Natural killer cell (primary cell): ENCODE data around the gene ADGRF1. TPM values are rescaled to one million over a fixed set of nuclear protein-coding genes. Genes with fewer than 3 reads are reported as not detected.

Source experiments
- ATAC-seq, 3 donors: fragments of 150-1000 bp in 2 of 3; fragments of 200-7000 bp in 1 of 3; cut with Tn5 transposase; 1 replicate in 1 of 3; 2 replicates in 2 of 3; pipeline ENCODE4 v1.10.0; 2021; ENCODE audit warnings: mild to moderate bottlenecking in 2 of 3, moderate library complexity in 2 of 3
- DNase-seq, 2 donors: peaks; one replicate each; pipeline versions ENCODE4 v3.0.0 to v3.0.0-alpha.2; 2013 to 2021; ENCODE audit warnings: mixed read lengths in 1 of 2
- H3K27ac ChIP-seq: one replicate; pipeline ENCODE4 v1.5.1; 2013; ENCODE audit warnings: mild to moderate bottlenecking, low read length
- H3K27me3 ChIP-seq: one replicate; pipeline ENCODE4 v1.6.1; 2013; ENCODE audit warnings: low read length; ENCODE audit not compliant: control insufficient read depth, insufficient read depth
- H3K36me3 ChIP-seq: one replicate; pipeline ENCODE4 v1.6.1; 2013; ENCODE audit warnings: low read length; ENCODE audit not compliant: control insufficient read depth, insufficient read depth
- H3K4me1 ChIP-seq: one replicate; pipeline ENCODE4 v1.6.1; 2013; ENCODE audit warnings: low read length; ENCODE audit not compliant: control insufficient read depth, insufficient read depth
- H3K4me3 ChIP-seq: one replicate; pipeline ENCODE4 v1.5.1; 2013; ENCODE audit warnings: low read length
- H3K9me3 ChIP-seq: one replicate; pipeline ENCODE4 v1.6.1; 2013; ENCODE audit warnings: low read length; ENCODE audit not compliant: control insufficient read depth, insufficient read depth
- H3K27ac Mint-ChIP-seq, 2 donors: one replicate each; pipeline ENCODE4 v1.8.0; 2022; ENCODE audit warnings: mild to moderate bottlenecking in 2 of 2, mixed read lengths in 2 of 2, moderate library complexity in 1 of 2
- H3K27me3 Mint-ChIP-seq, 2 donors: one replicate each; pipeline ENCODE4 v1.8.0; 2022; ENCODE audit warnings: low read depth in 2 of 2, mixed read lengths in 2 of 2
- H3K36me3 Mint-ChIP-seq: one replicate; pipeline ENCODE4 v1.8.0; 2022; ENCODE audit warnings: mixed read lengths
- H3K4me1 Mint-ChIP-seq, 2 donors: one replicate each; pipeline ENCODE4 v1.8.0; 2022; ENCODE audit warnings: mixed read lengths in 2 of 2
- H3K4me3 Mint-ChIP-seq: one replicate; pipeline ENCODE4 v1.8.0; 2022; ENCODE audit warnings: mild to moderate bottlenecking, moderate library complexity, mixed read lengths
- H3K9me3 Mint-ChIP-seq, 2 donors: one replicate each; pipeline ENCODE4 v1.8.0; 2022; ENCODE audit warnings: mixed read lengths in 2 of 2
- CTCF ChIP-seq: fragments of 200-600 bp; IDR thresholded peaks from one replicate; pipeline ENCODE4 v1.8.0; 2022; ENCODE audit warnings: antibody characterized with exemption
- WGBS: methylation state at CpG from one replicate; pipeline ENCODE4 v1.1.7; 2013; ENCODE audit warnings: missing lambda C conversion rate; ENCODE audit not compliant: insufficient coverage; 5-methylcytosine and 5-hydroxymethylcytosine counted together
- intact Hi-C: fragments of 100-400 bp; cut with micrococcal nuclease; formaldehyde crosslinking; loops from one replicate; pipeline ENCODE4 v1.14.2; 2022
- total RNA-seq, 4 donors: library from RNA; stranded (reverse); fragments of 120-200 nt in 1 of 4; gene quantifications; one replicate each; pipeline versions ENCODE4 v1.2.3 to v1.2.4, GENCODE V29; 2013 to 2022

Gene ADGRF1
- total RNA-seq, 3 donors from 2014 or later (not counting 1 experiment from before 2014, with no cell fraction given) = not detected

- Histone ChIP-seq H3K4me3 (no peak overlapping the region), H3K27me3 (no peaks in the 10 kb centered on the region), H3K27ac (no peak overlapping the region), H3K9me3 (no peaks in the 10 kb centered on the region), H3K4me1 (no peaks in the 10 kb centered on the region), H3K36me3 (no peaks in the 10 kb centered on the region)
- intact Hi-C loops = no loop called here
- no peak for TF ChIP-seq CTCF
- Mint-ChIP-seq H3K4me1 (no peaks in the 10 kb centered on the region), H3K27ac (no peak overlapping the region), H3K4me3 (no peak overlapping the region), H3K36me3 (no peaks in the 10 kb centered on the region), H3K27me3 (peaks cover 3 to 4% of the 10 kb centered on the region in 2 donors), H3K9me3 (no peaks in the 10 kb centered on the region)
- no peak for ATAC-seq
- WGBS = 85% methylated on average over 5 of the region's 6 CpGs
- DNase-seq = no peak
Observed at GRCh38 chr6:46990031-46990644, 52.0 kb downstream of the ADGRF1 start.

- Mint-ChIP-seq H3K27me3 (peaks cover 0 to 4% of the 10 kb centered on the region in 2 donors), H3K4me1 (no peaks in the 10 kb centered on the region), H3K27ac (no peak overlapping the region), H3K4me3 (no peak overlapping the region), H3K9me3 (no peaks in the 10 kb centered on the region), H3K36me3 (no peaks in the 10 kb centered on the region)
- intact Hi-C loops = no loop called here
- no peaks in the 10 kb centered on the region for H3K4me1 ChIP-seq
- ATAC-seq (no peak), DNase-seq (no peak)
- no peaks in the 10 kb centered on the region for H3K27me3 ChIP-seq
- no peak overlapping the region for H3K4me3 ChIP-seq
- 90% methylated on average over 3 of the region's 3 CpGs for WGBS
- no peak for TF ChIP-seq CTCF
- no peaks in the 10 kb centered on the region for H3K9me3 ChIP-seq
- no peaks in the 10 kb centered on the region for H3K36me3 ChIP-seq
- H3K27ac ChIP-seq = no peak overlapping the region
Observed at GRCh38 chr6:46989398-46989797, 52.7 kb downstream of the ADGRF1 start.

GRCh38 chr6:46985943-46986342 is 56.2 kb downstream of the ADGRF1 start:
- Histone ChIP-seq H3K9me3 (no peaks in the 10 kb centered on the region), H3K27me3 (no peaks in the 10 kb centered on the region), H3K27ac (no peak overlapping the region), H3K36me3 (no peaks in the 10 kb centered on the region), H3K4me3 (no peak overlapping the region), H3K4me1 (no peaks in the 10 kb centered on the region)
- DNase-seq (no peak), ATAC-seq (no peak)
- no peaks in the 10 kb centered on the region for H3K4me1 Mint-ChIP-seq
- H3K27ac Mint-ChIP-seq = no peak overlapping the region
- WGBS = 84% methylated on average over 3 of the region's 3 CpGs
- intact Hi-C loops = no loop called here
- no peak for TF ChIP-seq CTCF
- H3K9me3 Mint-ChIP-seq = no peaks in the 10 kb centered on the region
- peaks cover 0 to 4% of the 10 kb centered on the region in 2 donors for H3K27me3 Mint-ChIP-seq
- H3K4me3 Mint-ChIP-seq = no peak overlapping the region
- no peaks in the 10 kb centered on the region for H3K36me3 Mint-ChIP-seq

GRCh38 chr6:46983007-46983411 is 59.1 kb downstream of the ADGRF1 start:
- intact Hi-C loops = no loop called here
- no peak overlapping the region for H3K4me3 ChIP-seq
- Mint-ChIP-seq H3K27ac (no peak overlapping the region), H3K4me3 (no peak overlapping the region), H3K9me3 (no peaks in the 10 kb centered on the region), H3K27me3 (peaks cover 0 to 4% of the 10 kb centered on the region in 2 donors), H3K36me3 (no peaks in the 10 kb centered on the region), H3K4me1 (no peaks in the 10 kb centered on the region)
- H3K27ac ChIP-seq = no peak overlapping the region
- DNase-seq = no peak
- no peak for ATAC-seq
- no peaks in the 10 kb centered on the region for H3K4me1 ChIP-seq
- no peaks in the 10 kb centered on the region for H3K27me3 ChIP-seq
- TF ChIP-seq CTCF = no peak
- no peaks in the 10 kb centered on the region for H3K36me3 ChIP-seq
- no peaks in the 10 kb centered on the region for H3K9me3 ChIP-seq
